Measurements from ENCODE around the gene SUSD4.

Gene SUSD4

DNA sequence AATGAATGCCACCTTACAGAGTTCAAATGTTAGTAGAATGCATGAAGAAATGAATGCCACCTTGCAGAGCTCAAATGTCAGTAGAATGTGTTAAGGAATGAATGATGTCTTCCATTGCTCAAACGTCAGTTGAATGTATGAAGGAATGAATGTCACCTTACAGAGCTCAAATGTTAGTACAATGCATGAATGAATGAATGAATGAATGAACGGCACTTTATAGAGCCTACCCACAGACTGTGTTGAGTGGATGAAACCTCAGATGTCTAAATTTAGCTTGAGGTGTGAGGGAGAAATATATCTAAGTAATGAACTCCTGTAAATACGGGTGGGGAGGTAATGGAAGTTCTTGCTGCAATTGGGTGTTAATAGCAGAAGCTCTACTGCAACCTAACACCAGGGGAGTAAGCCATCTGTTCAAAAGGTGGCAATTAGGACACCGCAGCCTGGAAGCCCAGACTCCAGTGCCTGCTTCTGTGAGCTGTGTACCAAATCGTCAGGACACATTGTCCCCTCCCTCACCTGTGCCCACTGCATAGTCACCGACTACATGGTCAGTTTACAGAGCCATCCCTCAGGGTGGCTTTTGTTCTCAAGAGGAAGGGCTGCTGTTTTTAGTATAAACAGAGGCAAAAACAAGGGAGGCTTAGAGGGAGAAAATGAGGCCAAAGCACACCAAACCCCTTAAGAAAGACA is 26.7 kb downstream of the SUSD4 start:
- Histone ChIP-seq H2AFZ (ENCODE audit: low read length) (no peak overlapping the region), H3F3A (ENCODE audit: low read depth) (no peaks in the 10 kb centered on the region), H3K4me3 (ENCODE audit: low read length, poor library complexity, severe bottlenecking) (no peak overlapping the region), H3K4me1 (ENCODE audit: insufficient read depth, low read length, poor library complexity, severe bottlenecking) (peaks cover 9% of the 10 kb centered on the region), H3K9me3 (ENCODE audit: insufficient read depth, low read depth, low read length) (no peaks in the 10 kb centered on the region), H3K4me2 (ENCODE audit: low read depth, low read length, poor library complexity, severe bottlenecking) (no peak overlapping the region), H3K79me2 (ENCODE audit: insufficient read depth, low read length) (no peaks in the 10 kb centered on the region), H3K27me3 (ENCODE audit: insufficient read depth, low read length, poor library complexity, severe bottlenecking) (no peaks in the 10 kb centered on the region), H3K9me2 (replicated peaks; ENCODE audit: low read depth, low read length) (no peaks in the 10 kb centered on the region), H3K36me3 (ENCODE audit: insufficient read depth, low read length) (no peaks in the 10 kb centered on the region), H3K9ac (ENCODE audit: low read depth, low read length, poor library complexity, severe bottlenecking) (no peak overlapping the region), H4K20me1 (ENCODE audit: insufficient read depth, low read length, poor library complexity, severe bottlenecking) (no peaks in the 10 kb centered on the region)
- TF ChIP-seq, protein P1, sequence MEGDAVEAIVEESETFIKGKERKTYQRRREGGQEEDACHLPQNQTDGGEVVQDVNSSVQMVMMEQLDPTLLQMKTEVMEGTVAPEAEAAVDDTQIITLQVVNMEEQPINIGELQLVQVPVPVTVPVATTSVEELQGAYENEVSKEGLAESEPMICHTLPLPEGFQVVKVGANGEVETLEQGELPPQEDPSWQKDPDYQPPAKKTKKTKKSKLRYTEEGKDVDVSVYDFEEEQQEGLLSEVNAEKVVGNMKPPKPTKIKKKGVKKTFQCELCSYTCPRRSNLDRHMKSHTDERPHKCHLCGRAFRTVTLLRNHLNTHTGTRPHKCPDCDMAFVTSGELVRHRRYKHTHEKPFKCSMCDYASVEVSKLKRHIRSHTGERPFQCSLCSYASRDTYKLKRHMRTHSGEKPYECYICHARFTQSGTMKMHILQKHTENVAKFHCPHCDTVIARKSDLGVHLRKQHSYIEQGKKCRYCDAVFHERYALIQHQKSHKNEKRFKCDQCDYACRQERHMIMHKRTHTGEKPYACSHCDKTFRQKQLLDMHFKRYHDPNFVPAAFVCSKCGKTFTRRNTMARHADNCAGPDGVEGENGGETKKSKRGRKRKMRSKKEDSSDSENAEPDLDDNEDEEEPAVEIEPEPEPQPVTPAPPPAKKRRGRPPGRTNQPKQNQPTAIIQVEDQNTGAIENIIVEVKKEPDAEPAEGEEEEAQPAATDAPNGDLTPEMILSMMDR (conservative IDR thresholded peaks at IDR 0.05; ENCODE audit: low read length): no peak
- TF ChIP-seq EZH2phosphoT487 (IDR thresholded peaks at IDR 0.05; ENCODE audit: borderline replicate concordance): no peak

GRCh38 chr1:223334156-223334555 is 29.8 kb downstream of the SUSD4 start:
- Histone ChIP-seq H3K9me2 (replicated peaks; ENCODE audit: low read depth, low read length) (no peaks in the 10 kb centered on the region), H3K4me1 (ENCODE audit: insufficient read depth, low read length, poor library complexity, severe bottlenecking) (no peaks in the 10 kb centered on the region), H3K9me3 (ENCODE audit: insufficient read depth, low read depth, low read length) (no peaks in the 10 kb centered on the region), H3K9ac (ENCODE audit: low read depth, low read length, poor library complexity, severe bottlenecking) (no peak overlapping the region), H3F3A (ENCODE audit: low read depth) (no peaks in the 10 kb centered on the region), H3K36me3 (ENCODE audit: insufficient read depth, low read length) (no peaks in the 10 kb centered on the region), H3K27me3 (ENCODE audit: insufficient read depth, low read length, poor library complexity, severe bottlenecking) (no peaks in the 10 kb centered on the region), H3K4me2 (ENCODE audit: low read depth, low read length, poor library complexity, severe bottlenecking) (no peak overlapping the region), H2AFZ (ENCODE audit: low read length) (no peak overlapping the region), H3K79me2 (ENCODE audit: insufficient read depth, low read length) (no peaks in the 10 kb centered on the region), H3K4me3 (ENCODE audit: low read length, poor library complexity, severe bottlenecking) (no peak overlapping the region), H4K20me1 (ENCODE audit: insufficient read depth, low read length, poor library complexity, severe bottlenecking) (no peaks in the 10 kb centered on the region)
- TF ChIP-seq, protein P1 (conservative IDR thresholded peaks at IDR 0.05; ENCODE audit: low read length): no peak
- TF ChIP-seq EZH2phosphoT487 (IDR thresholded peaks at IDR 0.05; ENCODE audit: borderline replicate concordance): no peak

DNA sequence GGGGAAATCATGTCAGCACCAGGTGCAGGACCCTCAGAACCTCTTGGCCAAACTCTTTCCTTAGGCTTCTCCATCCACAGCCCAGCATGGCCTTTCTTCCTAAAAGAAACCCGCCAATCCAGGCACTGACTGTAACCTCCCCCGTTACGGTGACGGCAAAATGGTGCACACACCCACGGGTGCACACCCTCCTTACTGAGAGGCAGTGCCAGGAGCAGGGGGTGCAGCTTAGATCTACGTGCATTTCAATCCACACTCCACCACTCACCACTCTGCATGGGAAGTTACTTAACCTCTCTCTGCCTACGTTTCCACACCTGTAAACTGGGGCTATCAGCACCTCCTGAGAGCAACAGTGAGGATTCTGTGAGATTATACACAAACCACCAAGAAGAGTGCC is 31.0 kb downstream of the SUSD4 start:
- Histone ChIP-seq H3K4me2 (ENCODE audit: low read depth, low read length, poor library complexity, severe bottlenecking) (no peak overlapping the region), H3K9me3 (ENCODE audit: insufficient read depth, low read depth, low read length) (no peaks in the 10 kb centered on the region), H2AFZ (ENCODE audit: low read length) (no peak overlapping the region), H3K79me2 (ENCODE audit: insufficient read depth, low read length) (no peaks in the 10 kb centered on the region), H3K4me1 (ENCODE audit: insufficient read depth, low read length, poor library complexity, severe bottlenecking) (no peaks in the 10 kb centered on the region), H3K9me2 (replicated peaks; ENCODE audit: low read depth, low read length) (no peaks in the 10 kb centered on the region), H3K36me3 (ENCODE audit: insufficient read depth, low read length) (no peaks in the 10 kb centered on the region), H3K27me3 (ENCODE audit: insufficient read depth, low read length, poor library complexity, severe bottlenecking) (no peaks in the 10 kb centered on the region), H3F3A (ENCODE audit: low read depth) (no peaks in the 10 kb centered on the region), H3K4me3 (ENCODE audit: low read length, poor library complexity, severe bottlenecking) (no peak overlapping the region), H4K20me1 (ENCODE audit: insufficient read depth, low read length, poor library complexity, severe bottlenecking) (no peaks in the 10 kb centered on the region), H3K9ac (ENCODE audit: low read depth, low read length, poor library complexity, severe bottlenecking) (no peak overlapping the region)
- TF ChIP-seq, protein P1 (conservative IDR thresholded peaks at IDR 0.05; ENCODE audit: low read length): no peak
- no peak for TF ChIP-seq EZH2phosphoT487 (IDR thresholded peaks at IDR 0.05; ENCODE audit: borderline replicate concordance)
